GM23248 (cell line): ENCODE results near the gene CCT3. TPM values are rescaled to one million over a fixed set of nuclear protein-coding genes. Genes with fewer than 3 reads are reported as not detected.

Experiments
- DNase-seq: peaks from one replicate; pipeline ENCODE4 v3.0.0-alpha.2; 2015
- H2AFZ ChIP-seq: fragments of 200-600 bp; sonication (generic); 2 replicates; pipeline ENCODE4 v1.6.1; 2016; ENCODE audit warnings: antibody characterized with exemption
- H3F3A ChIP-seq: fragments of 200-600 bp; sonication (generic); 2 replicates; pipeline ENCODE4 v1.6.1; 2016; ENCODE audit warnings: mild to moderate bottlenecking, antibody characterized with exemption, mixed run types; ENCODE audit not compliant: insufficient read depth
- H3K27ac ChIP-seq: fragments of 200-600 bp; sonication (generic); 2 replicates; pipeline ENCODE4 v1.5.1; 2016; ENCODE audit warnings: mild to moderate bottlenecking
- H3K27me3 ChIP-seq: fragments of 200-600 bp; sonication (generic); replicated peaks from 2 replicates; pipeline ENCODE4 v1.6.1; 2016; ENCODE audit warnings: mild to moderate bottlenecking; ENCODE audit not compliant: insufficient read depth
- H3K36me3 ChIP-seq: fragments of 200-600 bp; sonication (generic); 2 replicates; pipeline ENCODE4 v1.6.1; 2016; ENCODE audit warnings: low read depth, mild to moderate bottlenecking
- H3K4me1 ChIP-seq: fragments of 200-600 bp; sonication (generic); 2 replicates; pipeline ENCODE4 v1.6.1; 2016; ENCODE audit warnings: mild to moderate bottlenecking; ENCODE audit not compliant: insufficient read depth
- H3K4me2 ChIP-seq: fragments of 200-600 bp; sonication (generic); one replicate; pipeline ENCODE4 v1.6.1; 2016; ENCODE audit warnings: mild to moderate bottlenecking; ENCODE audit not compliant: unreplicated experiment
- H3K4me3 ChIP-seq: fragments of 200-600 bp; sonication (generic); 2 replicates; pipeline ENCODE4 v1.5.1; 2016; ENCODE audit warnings: mild to moderate bottlenecking
- H3K79me2 ChIP-seq: fragments of 200-600 bp; sonication (generic); 2 replicates; pipeline ENCODE4 v1.6.1; 2016; ENCODE audit warnings: mild to moderate bottlenecking; ENCODE audit not compliant: insufficient read depth
- H3K9ac ChIP-seq: fragments of 200-600 bp; sonication (generic); 2 replicates; pipeline ENCODE4 v1.6.1; 2016; ENCODE audit warnings: mild to moderate bottlenecking
- H3K9me2 ChIP-seq: fragments of 200-600 bp; sonication (generic); 2 replicates; pipeline ENCODE4 v1.6.1; 2016; ENCODE audit warnings: mixed run types, mild to moderate bottlenecking, moderate library complexity; ENCODE audit not compliant: insufficient read depth
- H3K9me3 ChIP-seq: fragments of 200-600 bp; sonication (generic); one replicate; pipeline ENCODE4 v1.6.1; 2017; ENCODE audit warnings: low read depth
- H4K20me1 ChIP-seq: fragments of 200-600 bp; sonication (generic); 2 replicates; pipeline ENCODE4 v1.6.0; 2016; ENCODE audit not compliant: insufficient read depth
- EZH2 ChIP-seq: fragments of 200-600 bp; sonication (generic); IDR thresholded peaks from 2 replicates; pipeline ENCODE4 v1.6.1; 2018; ENCODE audit warnings: antibody characterized with exemption, mild to moderate bottlenecking; ENCODE audit not compliant: insufficient read depth, poor library complexity, severe bottlenecking
- EZH2phosphoT487 ChIP-seq: fragments of 200-600 bp; sonication (generic); IDR thresholded peaks from 2 replicates; pipeline ENCODE4 v1.6.1; 2018; ENCODE audit warnings: antibody characterized with exemption, moderate library complexity, mild to moderate bottlenecking, low read depth; ENCODE audit not compliant: insufficient read depth
- WGBS, 2 experiments: methylation state at CpG; one replicate each; pipeline ENCODE4 v1.1.6; 2015 to 2017; ENCODE audit warnings: low lambda C conversion rate in 2 of 2, low coverage in 1 of 2; ENCODE audit errors: missing lambda C conversion rate in 2 of 2; 5-methylcytosine and 5-hydroxymethylcytosine counted together
- in situ Hi-C: fragments of 300-500 bp; cut with MboI; formaldehyde crosslinking; loops from 2 replicates; pipeline ENCODE4 v1.15.0; 2020
- polyA plus RNA-seq: library from polyadenylated mRNA; unstranded; fragments of >200 nt; fragmentation: Nextera tagmentation; extraction: Ambion mirVana; gene quantifications from 2 replicates; pipeline ENCODE4 v1.2.1, GENCODE V29; 2016
- total RNA-seq: library from RNA; depleted of rRNA; stranded (reverse); fragments of >200 nt; shearing (Covaris generic); gene quantifications from 2 replicates; pipeline ENCODE4 v1.2.3, GENCODE V29; 2014

Gene CCT3
- total and polyA plus RNA-seq, 2 experiments from 2014 or later: 226 to 307 TPM

DNA sequence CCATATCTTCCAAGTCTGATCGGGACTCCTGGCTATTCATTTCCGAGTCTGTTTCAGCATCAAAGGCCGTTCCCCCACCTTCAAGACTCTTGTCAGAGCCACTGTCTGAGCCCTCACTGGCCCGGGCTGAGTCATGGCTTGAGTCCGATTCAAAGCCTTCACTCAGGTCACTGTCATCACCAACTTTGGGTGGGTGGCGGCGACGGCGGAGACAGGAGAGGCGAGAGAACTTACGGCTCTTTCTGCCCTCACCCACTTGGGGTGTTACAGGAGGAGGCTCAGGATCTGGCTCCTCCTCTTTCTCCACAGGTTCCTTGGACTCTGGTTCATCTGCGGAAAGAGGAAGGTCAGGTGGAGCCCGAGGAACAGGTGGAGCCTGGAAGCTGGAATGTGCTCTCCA, 72.0 kb downstream of the CCT3 start:
- Histone ChIP-seq H3K36me3 (peaks cover 34% of the 10 kb centered on the region; the same call in 1 of the 2 replicates), H3K9me3 (no peaks in the 10 kb centered on the region), H3K27me3 (no peaks in the 10 kb centered on the region), H3K79me2 (peaks cover 4% of the 10 kb centered on the region; the same call in 1 of the 2 replicates), H3K4me1 (peaks cover 18% of the 10 kb centered on the region), H3K9ac (no peak overlapping the region), H3K4me3 (no peak overlapping the region), H3F3A (peaks cover 48% of the 10 kb centered on the region), H4K20me1 (no peaks in the 10 kb centered on the region), H3K9me2 (no peaks in the 10 kb centered on the region), H2AFZ (no peak overlapping the region), H3K4me2 (no peak overlapping the region), H3K27ac (no peak overlapping the region)
- WGBS, 2 experiments: 82 to 84% methylated on average over 12 to 13 of the region's 13 CpGs
- in situ Hi-C loops: no loop called here
- TF ChIP-seq EZH2phosphoT487 (no peak), EZH2 (no peak)
- DNase-seq: no peak

DNA sequence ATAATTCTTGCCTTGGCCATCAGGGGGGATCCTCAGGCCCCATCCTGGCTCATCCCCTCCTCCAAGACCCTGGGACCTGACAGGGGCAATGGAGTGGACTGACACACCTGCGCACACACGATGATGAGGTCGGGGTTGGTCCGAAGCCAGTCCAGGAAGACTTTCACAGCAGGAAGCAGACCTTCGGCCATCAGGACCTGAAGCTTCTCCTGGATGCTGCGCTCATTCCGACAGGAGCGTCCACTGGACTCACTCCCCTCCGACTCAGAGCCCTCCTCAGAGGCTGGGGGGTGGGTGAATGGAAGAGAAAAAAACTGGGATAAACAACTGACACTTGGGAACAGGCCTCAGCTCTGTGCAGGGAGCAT, 74.8 kb downstream of the CCT3 start:
- Histone ChIP-seq H4K20me1 (no peaks in the 10 kb centered on the region), H3K79me2 (peaks cover 7% of the 10 kb centered on the region; the same call in 1 of the 2 replicates), H3K4me3 (no peak overlapping the region), H3K27ac (peak overlapping the region; percentile 86), H3K36me3 (peaks cover 49% of the 10 kb centered on the region), H3K4me2 (peak overlapping the region; percentile 29), H3K9me3 (no peaks in the 10 kb centered on the region), H3F3A (peaks cover 44% of the 10 kb centered on the region), H3K4me1 (peaks cover 18% of the 10 kb centered on the region), H3K9me2 (no peaks in the 10 kb centered on the region), H3K27me3 (no peaks in the 10 kb centered on the region), H2AFZ (no peak overlapping the region), H3K9ac (0 out of 2 replicates have a peak overlapping the region, but pooled peaks have one; percentile 5)
- TF ChIP-seq EZH2phosphoT487: no peak
- TF ChIP-seq EZH2: no peak
- DNase-seq: no peak
- in situ Hi-C loops: no loop called here
- 93 to 96% methylated on average over 9 of the region's 9 CpGs for WGBS, 2 experiments

- Histone ChIP-seq H3K79me2 (peaks cover 7% of the 10 kb centered on the region; the same call in 1 of the 2 replicates), H3K27me3 (no peaks in the 10 kb centered on the region), H3K9me2 (no peaks in the 10 kb centered on the region), H3K4me1 (peaks cover 18% of the 10 kb centered on the region), H2AFZ (no peak overlapping the region), H3K9ac (no peak overlapping the region), H3K36me3 (peaks cover 50% of the 10 kb centered on the region), H3K9me3 (no peaks in the 10 kb centered on the region), H3K27ac (peak overlapping the region; percentile 86), H3K4me2 (peak overlapping the region; percentile 29), H3K4me3 (peak overlapping the region; percentile 9; the same call in 1 of the 2 replicates), H3F3A (peaks cover 44% of the 10 kb centered on the region), H4K20me1 (no peaks in the 10 kb centered on the region)
- no peak for TF ChIP-seq EZH2phosphoT487
- 27 to 41% methylated on average over 9 of the region's 9 CpGs for WGBS, 2 experiments
- in situ Hi-C loops: no loop called here
- DNase-seq: peak; percentile 93
These were observed 75.4 kb downstream of the CCT3 start for GRCh38 chr1:156262461-156263287.

DNA sequence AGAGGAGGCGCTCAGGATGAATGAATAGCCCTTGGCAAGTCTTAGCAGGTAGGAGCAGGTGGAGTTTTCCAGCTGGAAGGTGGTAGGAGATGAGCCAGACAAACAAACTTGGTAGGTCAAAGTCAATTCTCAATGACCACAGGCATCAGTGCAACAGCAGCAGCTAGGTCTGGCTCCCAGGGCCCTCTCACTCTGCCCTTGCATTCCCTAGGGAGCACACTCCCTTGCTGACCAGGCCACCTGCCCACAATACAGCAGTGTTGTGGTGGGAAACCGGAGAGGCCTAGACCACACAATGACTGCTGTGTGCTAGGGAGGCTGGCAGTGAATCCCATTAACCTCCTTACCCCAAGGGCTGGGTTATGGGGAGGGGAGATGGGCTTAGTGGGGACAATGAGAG, 77.2 kb downstream of the CCT3 start:
- Histone ChIP-seq H3K9me3 (no peaks in the 10 kb centered on the region), H3K4me1 (peaks cover 18% of the 10 kb centered on the region), H2AFZ (no peak overlapping the region), H3K9me2 (no peaks in the 10 kb centered on the region), H3K9ac (no peak overlapping the region), H3K4me2 (no peak overlapping the region), H3K79me2 (peaks cover 7% of the 10 kb centered on the region; the same call in 1 of the 2 replicates), H3K36me3 (peaks cover 46% of the 10 kb centered on the region), H3K4me3 (no peak overlapping the region), H3F3A (peaks cover 39% of the 10 kb centered on the region), H3K27me3 (no peaks in the 10 kb centered on the region), H4K20me1 (no peaks in the 10 kb centered on the region), H3K27ac (no peak overlapping the region)
- no peak for DNase-seq
- in situ Hi-C loops: no loop called here
- TF ChIP-seq EZH2phosphoT487: no peak
- TF ChIP-seq EZH2: no peak
- 97 to 100% methylated on average over 2 of the region's 2 CpGs for WGBS, 2 experiments
